B cell (primary cell): ENCODE data around the gene CDNF. TPM values are rescaled to one million over a fixed set of nuclear protein-coding genes. Genes with fewer than 3 reads are reported as not detected.

ENCODE experiments used
- ATAC-seq: fragments of 200-7000 bp; cut with Tn5 transposase; one replicate; pipeline ENCODE4 v1.10.0; 2021; ENCODE audit warnings: low read depth, mild to moderate bottlenecking, moderate number of reproducible peaks, moderate library complexity
- CTCF ChIA-PET: fragments of 350-600 bp; sonication (Branson Sonifier 250); formaldehyde crosslinking; loops from one replicate; lab custom pipeline; 2021; ENCODE audit warnings: antibody characterized with exemption, inconsistent platforms; lab: Charles Lee
- POLR2A ChIA-PET: fragments of 350-600 bp; sonication (Branson Sonifier 250); formaldehyde crosslinking; loops from one replicate; lab custom pipeline; 2021; ENCODE audit warnings: antibody characterized with exemption; lab: Charles Lee
- DNase-seq: peaks from one replicate; pipeline ENCODE4 v3.0.0; 2013
- H2AFZ ChIP-seq: 2 replicates; pipeline ENCODE4 v1.6.1; 2012; ENCODE audit warnings: mild to moderate bottlenecking, low read depth, low read length; ENCODE audit not compliant: insufficient read depth, poor library complexity, severe bottlenecking
- H3K27ac ChIP-seq, 2 donors: 1 replicate in 1 of 2; 2 replicates in 1 of 2; pipeline ENCODE4 v1.5.1; 2012 to 2013; ENCODE audit warnings: low read length in 2 of 2, mild to moderate bottlenecking in 2 of 2, moderate library complexity in 1 of 2
- H3K27me3 ChIP-seq, 4 experiments: fragments of 200-600 bp in 1 of 4; sonication (generic) in 1 of 4; replicated peaks in 1 of 4; 1 replicate in 2 of 4; 2 replicates in 2 of 4; pipeline versions ENCODE4 v1.6.1 to v1.7.0; 2013 to 2016; ENCODE audit warnings: low read length in 3 of 4, mild to moderate bottlenecking in 2 of 4, mixed read lengths in 1 of 4, moderate library complexity in 1 of 4; ENCODE audit not compliant: insufficient read depth in 4 of 4, control insufficient read depth in 3 of 4; ENCODE audit errors: control extremely low read depth in 1 of 4
- H3K36me3 ChIP-seq, 2 experiments: replicated peaks in 1 of 2; 1 replicate in 1 of 2; 2 replicates in 1 of 2; pipeline versions ENCODE4 v1.6.1 to v1.7.1; 2013; ENCODE audit warnings: low read length in 1 of 2; ENCODE audit not compliant: insufficient read depth in 2 of 2, control insufficient read depth in 1 of 2; ENCODE audit errors: control extremely low read depth in 1 of 2, extremely low read depth in 1 of 2
- H3K4me1 ChIP-seq, 2 donors: fragments of 200-600 bp in 1 of 2; sonication (generic) in 1 of 2; 1 replicate in 1 of 2; 2 replicates in 1 of 2; pipeline versions ENCODE4 v1.5.1 to v1.6.1; 2013 to 2017; ENCODE audit warnings: low read length in 2 of 2; ENCODE audit not compliant: control insufficient read depth in 2 of 2, insufficient read depth in 2 of 2
- H3K4me2 ChIP-seq: replicated peaks from 2 replicates; pipeline ENCODE3; 2012; ENCODE audit warnings: mild to moderate bottlenecking, low read depth, low read length; ENCODE audit not compliant: poor library complexity, severe bottlenecking
- H3K4me3 ChIP-seq, 5 experiments: fragments of 200-600 bp in 1 of 5; sonication (generic) in 1 of 5; 1 replicate in 3 of 5; 2 replicates in 2 of 5; pipeline versions ENCODE4 v1.5.1 to v1.7.0; 2011 to 2016; ENCODE audit warnings: low read length in 4 of 5, mild to moderate bottlenecking in 4 of 5, low read depth in 2 of 5, control low read depth in 1 of 5, moderate library complexity in 1 of 5; ENCODE audit not compliant: insufficient read depth in 1 of 5; ENCODE audit errors: control extremely low read depth in 1 of 5, extremely low read depth in 1 of 5
- H3K79me2 ChIP-seq: fragments of 200-600 bp; sonication (generic); one replicate; pipeline ENCODE4 v1.6.0; 2016; ENCODE audit warnings: low read length; ENCODE audit not compliant: control insufficient read depth, insufficient read depth
- H3K9ac ChIP-seq: fragments of 200-600 bp; sonication (generic); 2 replicates; pipeline ENCODE4 v1.6.1; 2017; ENCODE audit warnings: mild to moderate bottlenecking, low read length, moderate library complexity
- H3K9me3 ChIP-seq, 3 donors: one replicate each; pipeline versions ENCODE4 v1.6.1 to v1.7.1; 2013; ENCODE audit warnings: low read length in 2 of 3; ENCODE audit not compliant: control insufficient read depth in 2 of 3, insufficient read depth in 1 of 3; ENCODE audit errors: control extremely low read depth in 1 of 3
- H4K20me1 ChIP-seq: 2 replicates; pipeline ENCODE4 v1.6.0; 2012; ENCODE audit warnings: mild to moderate bottlenecking, low read length; ENCODE audit not compliant: insufficient read depth, control insufficient read depth, poor library complexity, severe bottlenecking
- H3K27ac Mint-ChIP-seq: one replicate; pipeline ENCODE4 v1.8.0; 2021; ENCODE audit warnings: mixed read lengths
- H3K27me3 Mint-ChIP-seq: one replicate; pipeline ENCODE4 v1.8.0; 2021; ENCODE audit warnings: mixed read lengths
- H3K4me1 Mint-ChIP-seq: one replicate; pipeline ENCODE4 v1.8.0; 2021; ENCODE audit warnings: mixed read lengths
- H3K4me3 Mint-ChIP-seq: one replicate; pipeline ENCODE4 v1.8.0; 2021; ENCODE audit warnings: mixed read lengths
- H3K9me3 Mint-ChIP-seq: one replicate; pipeline ENCODE4 v1.8.0; 2022; ENCODE audit warnings: mixed read lengths; ENCODE audit not compliant: insufficient read depth
- EZH2 ChIP-seq: IDR thresholded peaks from 2 replicates; pipeline ENCODE4 v1.6.1; 2012; ENCODE audit warnings: borderline replicate concordance, low read depth, mild to moderate bottlenecking, moderate library complexity, low read length; ENCODE audit not compliant: insufficient read depth, poor library complexity, severe bottlenecking
- WGBS: methylation state at CpG from one replicate; pipeline ENCODE4 v1.1.5; 2013; ENCODE audit warnings: missing lambda C conversion rate; ENCODE audit not compliant: insufficient coverage; 5-methylcytosine and 5-hydroxymethylcytosine counted together
- intact Hi-C: fragments of 100-400 bp; cut with micrococcal nuclease; formaldehyde crosslinking; loops from one replicate; pipeline ENCODE4 v1.10.0; 2022
- polyA plus RNA-seq: library from polyadenylated mRNA; depleted of rRNA; stranded (reverse); fragments of >200 nt; gene quantifications from 2 replicates; pipeline ENCODE4 v1.2.3, GENCODE V29; 2012
- total RNA-seq, 2 donors: library from RNA; stranded (reverse); fragments of 120-200 nt in 1 of 2; gene quantifications; 1 replicate in 1 of 2; 2 replicates in 1 of 2; pipeline versions ENCODE4 v1.2.3 to v1.2.4, GENCODE V29; 2013 to 2022
- TF ChIP-seq, protein P1 (sequence below): fragments of 200-600 bp; IDR thresholded peaks from one replicate; pipeline ENCODE4 v1.8.0; 2022; ENCODE audit warnings: antibody characterized with exemption, mild to moderate bottlenecking

Gene CDNF
- total and polyA plus RNA-seq, 2 donors (not counting 1 experiment from before 2014, with no cell fraction given): 1.4 to 1.8 TPM

DNA sequence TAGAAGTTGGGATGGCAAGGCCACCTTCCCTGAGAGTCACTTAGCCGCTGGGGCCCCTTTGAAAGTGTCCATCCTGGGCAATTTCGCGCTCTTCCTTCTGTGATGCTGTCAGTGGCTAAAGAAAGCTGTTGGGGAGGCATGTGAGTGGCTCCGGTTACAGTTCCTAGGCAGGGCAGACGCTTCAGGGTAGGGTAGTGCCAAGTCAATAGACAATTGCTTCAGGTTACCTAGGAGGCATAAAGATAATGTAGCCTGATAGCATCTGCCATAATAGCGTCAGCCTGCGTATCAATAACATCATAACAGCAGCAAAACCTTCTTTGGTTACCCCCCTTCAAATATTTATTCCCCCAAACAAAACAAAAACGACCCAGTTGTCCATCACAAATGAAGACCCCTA is 63.0 kb downstream of the CDNF start, which contains the start of gene FAM107B:
FAM107B (minus strand) TSS at position 101 of the 400 bp plus-strand sequence. CDS start 234 bp downstream, outside the sequence.
- H3K27me3 Mint-ChIP-seq: no peaks in the 10 kb centered on the region
- 94% methylated on average over 5 of the region's 8 CpGs for WGBS
- DNase-seq (no peak), ATAC-seq (no peak)
- Histone ChIP-seq H4K20me1 (no peaks in the 10 kb centered on the region), H3K27ac (no peak within 1 kb of the TSS), H3K27me3 (no peaks in the 10 kb centered on the region), H3K79me2 (no peaks in the 10 kb centered on the region), H3K9me3 (no peaks in the 10 kb centered on the region), H3K4me2 (no peak within 1 kb of the TSS), H2AFZ (no peak within 1 kb of the TSS), H3K4me3 (no peak within 1 kb of the TSS), H3K9ac (no peak within 1 kb of the TSS), H3K4me1 (no peaks in the 10 kb centered on the region), H3K36me3 (no peaks in the 10 kb centered on the region)
- intact Hi-C loops: no loop called here
- H3K9me3 Mint-ChIP-seq: no peaks in the 10 kb centered on the region
- no peak within 1 kb of the TSS for H3K27ac Mint-ChIP-seq
- H3K4me1 Mint-ChIP-seq: peaks cover 2% of the 10 kb centered on the region
- H3K4me3 Mint-ChIP-seq: no peak within 1 kb of the TSS
- TF ChIP-seq EZH2: no peak
- TF ChIP-seq, protein P1, sequence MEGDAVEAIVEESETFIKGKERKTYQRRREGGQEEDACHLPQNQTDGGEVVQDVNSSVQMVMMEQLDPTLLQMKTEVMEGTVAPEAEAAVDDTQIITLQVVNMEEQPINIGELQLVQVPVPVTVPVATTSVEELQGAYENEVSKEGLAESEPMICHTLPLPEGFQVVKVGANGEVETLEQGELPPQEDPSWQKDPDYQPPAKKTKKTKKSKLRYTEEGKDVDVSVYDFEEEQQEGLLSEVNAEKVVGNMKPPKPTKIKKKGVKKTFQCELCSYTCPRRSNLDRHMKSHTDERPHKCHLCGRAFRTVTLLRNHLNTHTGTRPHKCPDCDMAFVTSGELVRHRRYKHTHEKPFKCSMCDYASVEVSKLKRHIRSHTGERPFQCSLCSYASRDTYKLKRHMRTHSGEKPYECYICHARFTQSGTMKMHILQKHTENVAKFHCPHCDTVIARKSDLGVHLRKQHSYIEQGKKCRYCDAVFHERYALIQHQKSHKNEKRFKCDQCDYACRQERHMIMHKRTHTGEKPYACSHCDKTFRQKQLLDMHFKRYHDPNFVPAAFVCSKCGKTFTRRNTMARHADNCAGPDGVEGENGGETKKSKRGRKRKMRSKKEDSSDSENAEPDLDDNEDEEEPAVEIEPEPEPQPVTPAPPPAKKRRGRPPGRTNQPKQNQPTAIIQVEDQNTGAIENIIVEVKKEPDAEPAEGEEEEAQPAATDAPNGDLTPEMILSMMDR: no peak
- CTCF ChIA-PET: no interaction called here
- POLR2A ChIA-PET: no interaction called here

DNA sequence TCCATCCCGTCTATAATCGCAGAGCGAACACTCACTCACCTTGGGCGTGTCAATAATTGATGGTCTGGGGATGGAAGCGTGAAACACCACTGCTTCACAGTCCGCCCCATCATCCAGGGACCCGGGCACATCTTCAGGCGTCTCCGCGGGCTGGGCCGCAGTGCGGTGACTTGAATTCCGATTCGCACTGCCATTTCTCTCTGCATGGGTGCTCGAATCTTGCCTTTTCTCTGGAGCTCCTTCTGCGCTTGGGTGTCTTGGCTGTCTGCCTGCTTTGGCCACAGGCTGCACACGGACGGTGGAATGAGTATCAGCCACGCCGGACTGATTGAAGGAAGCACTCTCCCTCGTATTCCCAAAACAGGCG is 63.6 kb downstream of the CDNF start:
- H3K27me3 Mint-ChIP-seq: no peaks in the 10 kb centered on the region
- intact Hi-C loops: no loop called here
- H3K4me1 ChIP-seq: no peaks in the 10 kb centered on the region

More for the DNA sequence above, 63.6 kb downstream of the CDNF start:
- Histone ChIP-seq H3K27me3 (no peaks in the 10 kb centered on the region), H3K9me3 (no peaks in the 10 kb centered on the region), H3K9ac (no peak overlapping the region), H3K4me2 (no peak overlapping the region), H3K27ac (no peak overlapping the region), H3K4me3 (no peak overlapping the region), H2AFZ (no peak overlapping the region), H4K20me1 (no peaks in the 10 kb centered on the region), H3K79me2 (no peaks in the 10 kb centered on the region), H3K36me3 (no peaks in the 10 kb centered on the region)
- WGBS: 96% methylated on average over 22 of the region's 22 CpGs
- H3K4me1 Mint-ChIP-seq: peaks cover 2% of the 10 kb centered on the region
- DNase-seq (no peak), ATAC-seq (no peak)
- TF ChIP-seq, protein P1: no peak
- TF ChIP-seq EZH2: no peak
- H3K9me3 Mint-ChIP-seq: no peaks in the 10 kb centered on the region
- H3K4me3 Mint-ChIP-seq: no peak overlapping the region
- no peak overlapping the region for H3K27ac Mint-ChIP-seq
- ChIA-PET POLR2A (no interaction called here), CTCF (no interaction called here)
